Activated CD4-positive, CD25-positive, alpha-beta regulatory T cell treated with anti-CD3 and anti-CD28 coated beads, Interleukin-2, amount 50 U/mL, for 24 hours (primary cell): ENCODE measurements around the gene HIRA.
"Not testable (repeated sequence)": the region's sequence is repeated elsewhere in the genome, so short reads cannot be mapped to it uniquely, and the experiment has no call there.

ENCODE experiments used
- ATAC-seq, 2 donors: fragments of 150-1000 bp; cut with Tn5 transposase; one replicate each; pipeline ENCODE4 v1.10.0; 2021; ENCODE audit warnings: mild to moderate bottlenecking in 1 of 2, moderate library complexity in 1 of 2

The HIRA gene

GRCh38 chr22:19442166-19442565 is 10.6 kb upstream of the HIRA start:
- ATAC-seq = no peak

DNA sequence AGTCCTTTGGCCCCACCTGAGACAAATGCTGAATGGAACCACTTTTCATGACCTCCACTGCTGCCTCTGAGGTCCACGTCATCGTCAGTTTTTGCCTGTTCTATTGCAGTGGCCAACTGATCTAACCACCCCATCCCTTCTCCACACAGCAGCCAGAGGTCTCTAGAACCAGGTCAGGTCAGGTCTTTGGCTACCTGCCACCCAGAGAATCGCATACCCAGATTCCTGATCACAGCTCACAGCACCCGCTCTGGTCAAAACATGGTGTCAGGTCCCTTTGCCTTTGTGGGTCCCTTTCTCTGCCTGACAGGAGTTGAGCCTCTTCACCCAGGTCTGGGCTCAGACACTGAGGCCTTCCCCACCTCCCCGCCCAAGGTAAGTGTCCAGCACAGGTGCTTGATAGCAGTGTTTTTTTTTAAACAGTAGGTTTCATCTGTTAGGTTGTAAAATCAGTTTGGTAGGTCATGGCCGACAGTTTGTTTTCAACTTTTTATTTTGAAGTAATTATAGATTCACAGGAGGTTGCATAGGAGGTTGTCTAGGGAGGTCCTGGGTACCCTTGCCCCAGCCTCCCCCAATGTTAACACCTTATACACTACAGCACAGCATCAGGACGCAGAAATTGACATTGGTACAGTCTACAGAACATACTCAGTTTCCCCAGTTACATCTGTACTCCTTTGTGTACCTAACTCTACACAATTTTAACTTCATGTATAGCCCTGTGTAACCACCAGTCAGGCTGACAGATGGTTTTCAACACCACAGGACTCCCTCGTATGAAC is 9.1 kb upstream of the HIRA start:
- no peak for ATAC-seq

GRCh38 chr22:19438298-19438697 is 6.8 kb upstream of the HIRA start:
- ATAC-seq = no peak

DNA sequence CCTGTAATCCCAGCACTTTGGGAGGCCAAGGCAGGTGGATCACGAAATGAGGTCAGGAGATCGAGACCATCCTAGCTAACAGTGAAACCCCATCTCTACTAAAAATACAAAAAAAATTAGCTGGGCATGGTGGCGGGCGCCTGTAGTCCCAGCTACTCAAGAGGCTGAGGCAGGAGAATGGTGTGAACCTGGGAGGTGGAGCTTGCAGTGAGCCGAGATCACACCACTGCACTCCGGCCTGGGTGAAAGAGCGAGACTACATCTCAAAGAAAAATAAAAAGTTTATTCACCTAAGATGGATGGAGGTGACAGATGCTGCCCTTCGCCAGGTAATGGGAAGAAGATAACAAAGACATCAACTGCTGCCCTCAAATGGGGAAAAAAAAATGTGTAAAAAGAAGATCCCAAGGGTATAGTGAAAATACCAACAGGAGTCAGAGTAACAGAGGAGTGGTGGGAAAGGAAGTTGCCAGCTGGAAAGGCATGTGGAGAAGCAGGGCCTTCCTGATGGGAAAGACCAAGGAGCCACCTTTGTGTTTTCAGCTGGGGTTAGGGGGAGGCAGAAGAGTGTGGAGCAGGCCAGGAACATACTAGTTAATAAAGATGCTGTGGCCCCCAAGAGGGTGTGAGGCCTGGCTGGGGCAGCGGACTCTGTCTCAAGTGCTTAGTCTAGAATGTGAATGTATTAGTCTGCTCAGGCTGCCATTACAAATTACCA is 5.1 kb upstream of the HIRA start:
- not testable (repeated sequence) for ATAC-seq

DNA sequence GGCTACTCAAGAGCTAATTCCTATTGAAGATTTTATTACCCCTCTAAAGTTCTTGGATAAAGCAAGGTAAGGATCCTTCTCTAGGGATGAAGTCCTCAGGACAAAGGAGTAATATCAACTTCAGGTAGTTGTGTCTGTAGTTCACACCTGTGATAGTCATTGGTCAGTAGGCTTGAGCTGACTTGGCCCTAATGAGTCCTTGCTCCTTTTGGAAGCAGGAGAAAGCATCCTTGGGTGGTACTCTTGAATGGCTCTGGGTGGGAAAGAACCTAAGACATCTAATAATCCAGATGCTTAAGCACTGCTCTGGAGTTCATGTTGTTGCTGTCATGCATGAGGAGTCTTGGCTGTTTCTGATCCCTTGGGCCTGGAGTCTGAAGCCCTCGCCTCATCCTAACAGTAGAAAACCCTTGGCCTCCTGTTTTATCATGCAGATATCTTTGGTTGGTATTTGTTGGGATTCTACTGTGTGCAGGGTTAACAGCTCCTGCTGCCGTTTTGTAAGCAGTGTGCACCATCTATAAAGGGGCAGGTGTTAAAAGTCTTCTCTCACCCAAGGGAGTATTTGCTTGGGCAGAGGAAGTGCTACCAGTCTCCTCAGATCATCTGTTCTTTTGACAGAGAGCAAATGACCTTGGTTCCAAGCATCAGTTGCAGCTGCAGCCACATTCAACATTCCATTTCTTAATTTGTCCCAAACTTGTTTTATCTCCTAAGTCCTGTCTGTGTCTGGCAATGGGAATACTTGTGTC is 3.5 kb upstream of the HIRA start:
- ATAC-seq = no peak

DNA sequence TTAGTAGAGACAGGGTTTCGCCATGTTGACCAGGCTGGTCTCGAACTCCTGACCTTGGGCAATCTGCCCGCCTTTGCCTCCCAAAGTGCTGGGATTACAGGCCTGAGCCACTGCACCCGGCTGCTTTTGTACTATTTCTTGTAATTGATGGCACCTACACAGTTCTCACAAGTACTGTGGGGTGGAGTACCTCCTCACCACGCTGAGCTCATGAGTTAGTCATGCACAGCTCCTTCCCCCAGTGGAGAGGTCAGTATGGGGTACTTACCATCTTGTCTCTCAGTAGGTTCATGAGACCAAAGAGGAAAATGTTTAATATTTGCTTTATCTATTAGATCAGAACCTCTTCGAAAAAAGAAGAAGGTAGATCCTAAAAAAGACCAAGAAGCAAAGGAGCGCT is 2.9 kb upstream of the HIRA start:
- no peak for ATAC-seq

DNA sequence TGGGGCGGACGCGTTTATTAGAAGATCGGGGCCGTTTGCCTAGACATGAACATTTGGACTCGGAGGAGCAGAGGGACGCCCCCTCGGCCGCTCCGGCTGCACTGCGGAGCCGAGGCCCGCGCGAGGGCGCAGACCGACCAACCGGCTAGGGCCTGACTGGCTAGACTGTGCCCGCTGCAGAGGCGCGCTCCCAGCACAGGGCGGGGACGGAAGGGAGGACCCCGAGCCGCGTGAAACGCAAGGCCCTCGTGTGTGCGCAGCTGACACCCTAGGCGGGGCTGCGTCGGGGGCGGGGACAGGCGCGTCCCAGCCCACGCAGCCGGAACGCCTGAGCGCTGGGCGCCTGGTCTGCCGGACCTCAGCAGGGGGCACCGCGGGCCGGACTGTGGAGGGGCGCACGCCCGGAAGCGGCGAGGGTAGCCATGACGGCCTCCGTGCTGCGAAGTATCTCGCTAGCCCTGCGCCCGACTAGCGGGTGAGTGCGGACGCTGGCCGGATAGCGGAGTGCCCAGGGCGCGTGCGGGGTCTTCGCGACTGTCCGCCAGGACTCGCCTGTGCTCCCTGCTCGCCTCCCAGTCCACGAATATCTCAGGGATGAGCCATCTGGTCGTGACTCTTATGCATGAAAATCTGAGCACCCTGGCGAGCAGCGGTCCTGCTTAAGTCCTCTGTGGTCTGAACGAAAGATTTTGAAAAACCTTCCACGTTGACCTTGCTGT is 759 bp upstream of the HIRA start, which contains the start of gene MRPL40:
Gene MRPL40, plus strand, starts transcription at position 413 of the 719 bp plus-strand sequence. Its CDS starts 10 bp downstream, at position 423.
- ATAC-seq = peak; percentile 89

DNA sequence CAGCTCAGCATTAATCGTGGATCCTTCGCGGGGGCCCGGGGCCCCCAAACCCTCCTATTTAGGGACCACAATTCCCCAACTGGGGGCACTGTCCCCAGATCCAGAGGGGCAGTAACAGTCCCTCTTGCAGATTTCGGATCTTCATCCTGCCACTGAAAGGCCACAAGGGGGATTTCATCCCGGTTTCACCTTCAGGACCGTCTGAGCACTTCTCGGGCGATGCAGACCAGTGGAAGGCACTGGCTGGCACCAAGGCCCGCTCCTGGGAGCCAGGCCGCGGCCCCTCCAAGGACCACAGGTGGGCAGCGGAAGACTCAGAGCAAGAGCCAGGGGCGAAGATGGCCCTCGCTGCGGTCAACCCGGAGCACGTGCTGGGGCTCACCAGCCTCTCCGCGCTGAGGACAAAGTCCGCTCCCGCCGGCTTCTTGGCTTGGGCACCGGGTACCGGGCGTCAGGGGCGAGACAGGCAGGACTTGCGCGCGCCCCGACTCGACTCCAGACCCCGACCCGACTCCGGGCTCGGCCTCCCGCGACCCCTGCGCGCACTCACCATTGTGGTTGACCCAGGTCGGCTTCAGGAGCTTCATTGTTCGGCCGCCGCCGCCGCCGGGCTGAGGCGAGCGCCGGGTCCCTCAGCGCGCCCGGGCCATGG is 517 bp downstream of the HIRA start:
- ATAC-seq = no peak

- ATAC-seq = no peak
Observed at GRCh38 chr22:19429950-19430889, 1.3 kb downstream of the HIRA start.

GRCh38 chr22:19424186-19424500 is 7.4 kb downstream of the HIRA start:
- ATAC-seq = no peak

DNA sequence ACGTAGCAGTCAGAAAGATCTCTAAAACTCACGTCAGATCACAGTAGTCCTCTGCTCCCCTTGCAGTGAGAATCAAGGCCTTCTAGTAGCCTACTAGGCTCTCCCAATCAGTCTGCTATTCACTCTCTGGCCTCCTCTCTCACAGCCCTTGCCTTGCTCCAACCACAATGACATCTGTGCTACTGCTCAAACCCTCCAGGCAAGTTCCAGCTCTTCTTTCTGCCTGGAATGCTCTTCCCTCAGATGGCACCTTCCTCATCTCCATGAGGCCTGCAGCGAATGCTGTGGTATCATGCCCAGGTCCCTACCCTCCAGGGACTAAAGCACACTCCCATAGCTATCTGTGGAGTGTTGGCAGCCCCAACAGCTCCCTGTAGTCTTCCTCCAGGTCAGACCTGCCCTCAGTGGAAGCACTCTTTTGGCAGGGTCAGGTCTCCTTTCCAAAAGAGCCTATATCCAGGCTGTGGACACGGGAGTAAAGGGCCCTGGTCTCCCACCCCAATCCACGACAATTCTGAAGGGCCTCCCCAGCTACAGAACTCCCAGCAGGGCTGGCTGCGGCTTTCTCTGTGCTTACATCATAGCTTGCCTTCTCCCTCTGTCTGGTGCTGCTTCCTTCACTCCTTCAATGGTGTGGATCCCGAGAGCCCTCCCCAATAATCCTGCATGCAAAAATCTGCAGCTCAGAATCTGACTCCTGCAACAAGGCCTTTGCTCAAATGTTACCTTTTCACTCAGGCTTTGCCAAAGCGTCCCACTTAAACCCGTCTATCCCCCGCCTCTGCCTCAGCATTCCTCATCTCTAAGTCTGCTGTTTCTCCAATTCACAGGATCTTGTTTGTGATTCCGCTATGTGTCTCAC is 8.9 kb downstream of the HIRA start:
- ATAC-seq = no peak

GRCh38 chr22:19420321-19420720 is 11.2 kb downstream of the HIRA start:
- no peak for ATAC-seq

- peak; percentile 98 for ATAC-seq
Observed at GRCh38 chr22:19419464-19420178, 11.9 kb downstream of the HIRA start.

DNA sequence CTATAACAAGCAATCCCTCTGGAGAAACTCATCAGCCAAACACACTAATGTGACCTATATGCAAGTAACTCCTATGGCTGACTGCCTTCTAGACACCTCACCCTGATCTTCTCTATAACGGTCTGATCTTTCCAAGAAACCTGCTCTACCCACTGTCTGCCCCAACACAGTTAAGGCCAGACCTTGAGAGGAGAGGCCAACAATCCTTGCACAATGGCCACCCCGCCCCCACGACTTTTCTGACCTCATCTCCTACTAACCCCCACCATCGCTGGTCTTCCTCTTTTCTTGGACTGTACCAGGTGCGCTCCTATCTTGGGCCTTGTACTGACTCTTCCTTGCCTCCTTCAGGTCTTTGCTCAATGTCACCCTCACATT is 12.5 kb downstream of the HIRA start:
- ATAC-seq = no peak

GRCh38 chr22:19412923-19413322 is 18.6 kb downstream of the HIRA start:
- ATAC-seq = no peak

DNA sequence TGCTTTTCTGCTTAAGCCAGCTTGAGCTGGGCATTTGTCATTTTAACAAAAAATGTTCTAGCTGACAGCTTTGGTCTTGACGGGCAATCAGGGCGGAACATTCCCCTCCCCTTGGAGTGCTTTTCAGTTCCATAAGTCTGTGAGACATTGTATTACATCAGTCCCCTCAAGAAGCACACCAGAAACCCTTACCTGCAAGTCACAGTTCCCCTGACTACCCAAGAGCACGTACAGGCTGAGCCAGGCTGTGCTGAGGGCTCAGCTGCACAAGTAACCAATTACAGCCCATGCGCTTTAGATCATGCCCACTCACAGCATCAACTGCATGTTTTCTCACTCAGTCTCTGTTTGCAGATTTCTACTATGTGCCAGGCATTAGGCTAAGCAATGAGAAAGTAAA is 19.1 kb downstream of the HIRA start:
- no peak for ATAC-seq

DNA sequence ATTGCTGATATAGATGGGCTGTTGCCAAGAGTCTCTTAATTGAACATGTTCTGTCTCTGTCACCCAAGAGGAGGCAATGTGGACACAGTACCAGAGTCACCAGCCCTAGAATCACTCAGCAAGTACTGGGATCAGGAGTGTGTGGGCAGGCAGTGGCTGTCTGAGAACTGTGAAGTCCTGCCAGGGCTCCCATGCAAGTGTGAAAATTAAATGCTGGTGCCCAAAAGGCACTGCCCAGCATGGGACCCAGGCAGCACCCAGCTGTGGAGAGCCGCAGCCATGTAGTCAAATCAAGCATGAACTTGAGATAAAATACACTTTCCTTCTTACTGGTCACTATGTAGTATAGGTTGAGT is 19.9 kb downstream of the HIRA start:
- no peak for ATAC-seq

- ATAC-seq = no peak
Observed at GRCh38 chr22:19410941-19411689, 20.4 kb downstream of the HIRA start.
